Activated CD8-positive, alpha-beta memory T cell treated with anti-CD3 and anti-CD28 coated beads for 36 hours (primary cell): ENCODE results near the gene FBXL4. TPM values are rescaled to one million over a fixed set of nuclear protein-coding genes. Genes with fewer than 3 reads are reported as not detected.

Source experiments
- total RNA-seq, 2 experiments: library from RNA; stranded (reverse); gene quantifications; one replicate each; pipeline ENCODE4 v1.2.3, GENCODE V29; 2021

FBXL4 gene
- total RNA-seq, 2 experiments from 2014 or later = 13.4 to 15.0 TPM

Other genes starting within 250 kb of the FBXL4 start
- not detected for gene POU3F2, start 113.4 kb downstream of the FBXL4 start, total RNA-seq